CD4-positive, CD25-positive, alpha-beta regulatory T cell (primary cell): Measurements from ENCODE around the gene SETD7. TPM values are rescaled to one million over a fixed set of nuclear protein-coding genes. Genes with fewer than 3 reads are reported as not detected.

Experiments used
- polyA plus RNA-seq, 4 donors: library from polyadenylated mRNA; unstranded; fragments of 300-500 nt; fragmentation: Illumina TruSeq; gene quantifications; one replicate each; pipeline ENCODE4 v1.2.3, GENCODE V29; 2021
- total RNA-seq: library from RNA; stranded (reverse); gene quantifications from one replicate; pipeline ENCODE4 v1.2.3, GENCODE V29; 2022

SETD7 gene
- total and polyA plus RNA-seq, 5 donors from 2014 or later: 8.9 to 50.8 (median 10.7) TPM

Other genes starting within 250 kb of the SETD7 start
- 19.1 TPM for gene RAB33B, start 102.1 kb downstream of the SETD7 start, total RNA-seq
- gene RAB33B, start 102.1 kb downstream of the SETD7 start, polyA plus RNA-seq: 10 to 100 TPM; 14.8 to 19.2 (median 15.5) TPM
- 12.3 TPM for gene MGST2, start 109.6 kb upstream of the SETD7 start, total RNA-seq
- gene MGST2, start 109.6 kb upstream of the SETD7 start, polyA plus RNA-seq: 10 to 100 TPM; 33.1 to 64.9 (median 46.4) TPM